Calu3 (cell line): Measurements from ENCODE around the gene ATP4B. TPM values are rescaled to one million over a fixed set of nuclear protein-coding genes. Genes with fewer than 3 reads are reported as not detected.

Experiments
- BruUV-seq: library from RNA; stranded (reverse); fragments of 400-500 nt; replicated peaks from 2 replicates; lab custom pipeline; 2021; lab: Mats Ljungman, UMichigan
- CTCF ChIA-PET: fragments of 300-600 bp; sonication (Branson Sonifier 250); formaldehyde crosslinking; loops from one replicate; lab custom pipeline; 2022; ENCODE audit warnings: antibody characterized with exemption; lab: Charles Lee
- DNase-seq: peaks from one replicate; pipeline ENCODE4 v3.0.0; 2022
- H3K27ac Mint-ChIP-seq: one replicate; pipeline ENCODE4 v1.8.0; 2022; ENCODE audit warnings: mixed read lengths; ENCODE audit not compliant: unreplicated experiment
- H3K27me3 Mint-ChIP-seq: one replicate; pipeline ENCODE4 v1.8.0; 2022; ENCODE audit warnings: mixed read lengths; ENCODE audit not compliant: unreplicated experiment
- H3K36me3 Mint-ChIP-seq: one replicate; pipeline ENCODE4 v1.8.0; 2022; ENCODE audit warnings: mild to moderate bottlenecking, moderate library complexity, mixed read lengths; ENCODE audit not compliant: insufficient read depth, unreplicated experiment
- H3K4me1 Mint-ChIP-seq: one replicate; pipeline ENCODE4 v1.8.0; 2022; ENCODE audit warnings: mild to moderate bottlenecking, low read depth, mixed read lengths; ENCODE audit not compliant: unreplicated experiment
- H3K4me3 Mint-ChIP-seq: one replicate; pipeline ENCODE4 v1.8.0; 2022; ENCODE audit warnings: mild to moderate bottlenecking, low read depth, moderate library complexity, mixed read lengths; ENCODE audit not compliant: unreplicated experiment
- H3K9me3 Mint-ChIP-seq: one replicate; pipeline ENCODE4 v1.8.0; 2022; ENCODE audit warnings: low read depth, mixed read lengths; ENCODE audit not compliant: unreplicated experiment
- intact Hi-C: fragments of 100-400 bp; cut with micrococcal nuclease; formaldehyde crosslinking; loops from one replicate; pipeline ENCODE4 v1.10.0; 2022; ENCODE audit not compliant: unreplicated experiment
- total RNA-seq: library from RNA; stranded (reverse); gene quantifications from 2 replicates; pipeline ENCODE4 v1.2.3, GENCODE V29; 2022
- TF ChIP-seq, protein P1 (sequence below): fragments of 200-600 bp; IDR thresholded peaks from one replicate; pipeline ENCODE4 v1.8.0; 2022; ENCODE audit warnings: antibody characterized with exemption; ENCODE audit not compliant: unreplicated experiment

ATP4B gene
- total RNA-seq, 1 experiment from 2014 or later = not detected

DNA sequence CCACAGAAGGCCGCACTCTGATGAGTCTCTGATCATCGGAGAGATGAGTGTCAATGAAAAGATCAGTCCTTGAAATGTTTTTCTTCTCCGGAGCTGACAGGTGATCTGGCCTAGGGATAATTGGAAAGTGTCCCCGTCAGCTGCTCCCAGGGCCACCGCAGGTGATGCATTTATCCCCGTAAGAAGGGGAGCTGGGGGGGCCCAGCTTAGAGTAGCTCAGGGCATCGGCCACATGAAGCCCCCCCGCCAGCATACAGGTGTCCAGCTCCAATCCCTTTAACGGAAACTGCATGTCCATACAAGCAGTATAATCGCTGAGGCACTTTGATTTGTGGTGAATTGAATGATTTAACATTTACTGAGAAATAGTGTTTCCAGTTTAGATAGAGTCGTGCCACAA is 27.7 kb downstream of the ATP4B start:
- no peaks in the 10 kb centered on the region for H3K4me1 Mint-ChIP-seq
- TF ChIP-seq, protein P1, sequence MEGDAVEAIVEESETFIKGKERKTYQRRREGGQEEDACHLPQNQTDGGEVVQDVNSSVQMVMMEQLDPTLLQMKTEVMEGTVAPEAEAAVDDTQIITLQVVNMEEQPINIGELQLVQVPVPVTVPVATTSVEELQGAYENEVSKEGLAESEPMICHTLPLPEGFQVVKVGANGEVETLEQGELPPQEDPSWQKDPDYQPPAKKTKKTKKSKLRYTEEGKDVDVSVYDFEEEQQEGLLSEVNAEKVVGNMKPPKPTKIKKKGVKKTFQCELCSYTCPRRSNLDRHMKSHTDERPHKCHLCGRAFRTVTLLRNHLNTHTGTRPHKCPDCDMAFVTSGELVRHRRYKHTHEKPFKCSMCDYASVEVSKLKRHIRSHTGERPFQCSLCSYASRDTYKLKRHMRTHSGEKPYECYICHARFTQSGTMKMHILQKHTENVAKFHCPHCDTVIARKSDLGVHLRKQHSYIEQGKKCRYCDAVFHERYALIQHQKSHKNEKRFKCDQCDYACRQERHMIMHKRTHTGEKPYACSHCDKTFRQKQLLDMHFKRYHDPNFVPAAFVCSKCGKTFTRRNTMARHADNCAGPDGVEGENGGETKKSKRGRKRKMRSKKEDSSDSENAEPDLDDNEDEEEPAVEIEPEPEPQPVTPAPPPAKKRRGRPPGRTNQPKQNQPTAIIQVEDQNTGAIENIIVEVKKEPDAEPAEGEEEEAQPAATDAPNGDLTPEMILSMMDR = no peak
- no peaks in the 10 kb centered on the region for H3K27me3 Mint-ChIP-seq
- H3K27ac Mint-ChIP-seq = no peak overlapping the region
- DNase-seq = no peak
- no TSS peak for BruUV-seq
- peaks cover 11% of the 10 kb centered on the region for H3K36me3 Mint-ChIP-seq
- H3K4me3 Mint-ChIP-seq = no peak overlapping the region
- CTCF ChIA-PET = no interaction called here
- H3K9me3 Mint-ChIP-seq = no peaks in the 10 kb centered on the region
- intact Hi-C loops = no loop called here

GRCh38 chr13:113629866-113630265 is 28.1 kb downstream of the ATP4B start:
- DNase-seq = no peak
- Mint-ChIP-seq H3K4me1 (no peaks in the 10 kb centered on the region), H3K36me3 (peaks cover 11% of the 10 kb centered on the region), H3K27ac (no peak overlapping the region), H3K4me3 (no peak overlapping the region), H3K9me3 (no peaks in the 10 kb centered on the region), H3K27me3 (no peaks in the 10 kb centered on the region)
- no TSS peak for BruUV-seq
- CTCF ChIA-PET = no interaction called here
- intact Hi-C loops = no loop called here
- TF ChIP-seq, protein P1 = no peak

- DNase-seq = no peak
- H3K4me1 Mint-ChIP-seq = no peaks in the 10 kb centered on the region
- CTCF ChIA-PET = no interaction called here
- BruUV-seq = no TSS peak
- peaks cover 11% of the 10 kb centered on the region for H3K36me3 Mint-ChIP-seq
- no peak overlapping the region for H3K4me3 Mint-ChIP-seq
- no peaks in the 10 kb centered on the region for H3K9me3 Mint-ChIP-seq
- TF ChIP-seq, protein P1 = no peak
- no peak overlapping the region for H3K27ac Mint-ChIP-seq
- intact Hi-C loops = no loop called here
- H3K27me3 Mint-ChIP-seq = no peaks in the 10 kb centered on the region
Measured at GRCh38 chr13:113628291-113629270, 29.4 kb downstream of the ATP4B start.

DNA sequence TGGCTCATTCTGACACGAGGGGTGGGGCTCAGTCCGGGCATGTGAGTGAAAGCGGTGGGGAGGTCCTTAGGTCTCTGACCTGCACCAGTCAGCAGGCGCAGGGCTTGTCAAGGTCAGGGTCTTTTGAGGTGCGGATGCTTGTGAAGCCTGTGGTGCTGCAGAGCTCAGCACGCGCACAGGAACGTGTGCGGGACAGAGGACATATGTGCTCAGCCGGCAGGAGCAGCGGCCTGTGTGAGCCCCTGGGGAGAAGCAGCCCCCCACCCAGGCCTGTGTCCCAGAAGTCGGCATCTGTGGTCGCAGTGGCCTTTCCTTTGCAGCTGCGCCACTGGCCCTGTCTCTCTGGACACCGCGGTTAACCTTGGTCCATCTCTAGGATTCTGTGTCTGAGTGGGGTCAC is 30.9 kb downstream of the ATP4B start:
- TF ChIP-seq, protein P1 = no peak
- CTCF ChIA-PET = no interaction called here
- no peaks in the 10 kb centered on the region for H3K4me1 Mint-ChIP-seq
- peaks cover 11% of the 10 kb centered on the region for H3K36me3 Mint-ChIP-seq
- no peak for DNase-seq
- no peak overlapping the region for H3K27ac Mint-ChIP-seq
- intact Hi-C loops = no loop called here
- no peaks in the 10 kb centered on the region for H3K27me3 Mint-ChIP-seq
- H3K9me3 Mint-ChIP-seq = peaks cover 2% of the 10 kb centered on the region
- no peak overlapping the region for H3K4me3 Mint-ChIP-seq
- BruUV-seq = no TSS peak
